Retinal pigment epithelial cell (primary cell): ENCODE results near the gene TBC1D2.
"Not testable (repeated sequence)": the region's sequence is repeated elsewhere in the genome, so short reads cannot be mapped to it uniquely, and the experiment has no call there.

Experiments used
- DNase-seq: peaks from one replicate; pipeline ENCODE4 v3.0.0-alpha.2; 2010; ENCODE audit warnings: low read depth
- H3K4me3 ChIP-seq: 2 replicates; pipeline ENCODE4 v1.5.1; 2011; ENCODE audit warnings: mild to moderate bottlenecking, low read length, control low read depth, moderate library complexity
- CTCF ChIP-seq: conservative IDR thresholded peaks from 2 replicates; pipeline ENCODE4 v1.5.1; 2011; ENCODE audit warnings: low read depth, low read length, control low read depth, inconsistent platforms

Gene TBC1D2

GRCh38 chr9:98275159-98275558 lies 19.7 kb upstream of the TBC1D2 start:
- TF ChIP-seq CTCF, result no peak
- no peak for DNase-seq
- no peak overlapping the region for H3K4me3 ChIP-seq

GRCh38 chr9:98272083-98272482 lies 16.6 kb upstream of the TBC1D2 start:
- no peak for DNase-seq
- TF ChIP-seq CTCF, result no peak
- no peak overlapping the region for H3K4me3 ChIP-seq

- no peak for TF ChIP-seq CTCF
- DNase-seq, result no peak
- no peak overlapping the region for H3K4me3 ChIP-seq
Observed at GRCh38 chr9:98271479-98271878, 16.0 kb upstream of the TBC1D2 start.

GRCh38 chr9:98270284-98270683 lies 14.8 kb upstream of the TBC1D2 start:
- not testable (repeated sequence) for H3K4me3 ChIP-seq, DNase-seq

- not testable (repeated sequence) for H3K4me3 ChIP-seq, DNase-seq
Observed at GRCh38 chr9:98269652-98270051, 14.2 kb upstream of the TBC1D2 start.

- DNase-seq, result not testable (repeated sequence)
Observed at GRCh38 chr9:98267556-98267955, 12.1 kb upstream of the TBC1D2 start.

GRCh38 chr9:98264516-98264915 lies 9.1 kb upstream of the TBC1D2 start:
- no peak overlapping the region for H3K4me3 ChIP-seq
- no peak for TF ChIP-seq CTCF
- DNase-seq, result no peak

More at GRCh38 chr9:98267556-98267955, 12.1 kb upstream of the TBC1D2 start:
- H3K4me3 ChIP-seq, result not testable (repeated sequence)

- DNase-seq, result peak; percentile 46
- H3K4me3 ChIP-seq, result no peak overlapping the region
- peak; percentile 99 for TF ChIP-seq CTCF
Observed at GRCh38 chr9:98263482-98264357, 8.3 kb upstream of the TBC1D2 start.
